Measurements from ENCODE around the gene MAPK8. TPM values are rescaled to one million over a fixed set of nuclear protein-coding genes. Genes with fewer than 3 reads are reported as not detected.

Gene MAPK8
- total and polyA plus RNA-seq, 8 donors = 1.2 to 85.0 (median 22.3) TPM

DNA sequence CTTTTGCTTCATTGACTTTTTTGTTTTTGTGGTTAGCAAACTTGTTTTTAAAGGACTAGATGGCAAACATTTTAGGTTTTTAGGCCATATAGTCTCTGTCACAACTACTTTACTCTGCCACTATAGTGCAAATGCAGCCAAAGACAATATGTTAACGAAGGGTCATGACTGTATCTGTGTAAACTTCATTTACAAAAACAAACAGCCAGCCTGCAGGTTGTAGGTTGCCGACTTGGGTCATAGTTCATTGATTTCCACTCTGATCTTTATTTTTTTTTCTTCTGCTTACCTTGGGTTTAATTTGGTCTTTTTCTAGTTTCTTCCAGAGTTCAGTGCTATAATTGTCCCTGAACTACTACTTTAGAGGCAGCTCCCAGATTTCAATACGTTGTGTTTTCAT lies 178.4 kb downstream of the MAPK8 start:
- intact Hi-C loops (cut with DNase I; ENCODE audit: low total_unique reads) = no loop called here
- TF ChIP-seq EP300 (IDR thresholded peaks at IDR 0.05) (no peak), POLR2A (IDR thresholded peaks at IDR 0.05) (no peak)
- TF ChIP-seq, protein P1, sequence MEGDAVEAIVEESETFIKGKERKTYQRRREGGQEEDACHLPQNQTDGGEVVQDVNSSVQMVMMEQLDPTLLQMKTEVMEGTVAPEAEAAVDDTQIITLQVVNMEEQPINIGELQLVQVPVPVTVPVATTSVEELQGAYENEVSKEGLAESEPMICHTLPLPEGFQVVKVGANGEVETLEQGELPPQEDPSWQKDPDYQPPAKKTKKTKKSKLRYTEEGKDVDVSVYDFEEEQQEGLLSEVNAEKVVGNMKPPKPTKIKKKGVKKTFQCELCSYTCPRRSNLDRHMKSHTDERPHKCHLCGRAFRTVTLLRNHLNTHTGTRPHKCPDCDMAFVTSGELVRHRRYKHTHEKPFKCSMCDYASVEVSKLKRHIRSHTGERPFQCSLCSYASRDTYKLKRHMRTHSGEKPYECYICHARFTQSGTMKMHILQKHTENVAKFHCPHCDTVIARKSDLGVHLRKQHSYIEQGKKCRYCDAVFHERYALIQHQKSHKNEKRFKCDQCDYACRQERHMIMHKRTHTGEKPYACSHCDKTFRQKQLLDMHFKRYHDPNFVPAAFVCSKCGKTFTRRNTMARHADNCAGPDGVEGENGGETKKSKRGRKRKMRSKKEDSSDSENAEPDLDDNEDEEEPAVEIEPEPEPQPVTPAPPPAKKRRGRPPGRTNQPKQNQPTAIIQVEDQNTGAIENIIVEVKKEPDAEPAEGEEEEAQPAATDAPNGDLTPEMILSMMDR (IDR thresholded peaks at IDR 0.05) = no peak

DNA sequence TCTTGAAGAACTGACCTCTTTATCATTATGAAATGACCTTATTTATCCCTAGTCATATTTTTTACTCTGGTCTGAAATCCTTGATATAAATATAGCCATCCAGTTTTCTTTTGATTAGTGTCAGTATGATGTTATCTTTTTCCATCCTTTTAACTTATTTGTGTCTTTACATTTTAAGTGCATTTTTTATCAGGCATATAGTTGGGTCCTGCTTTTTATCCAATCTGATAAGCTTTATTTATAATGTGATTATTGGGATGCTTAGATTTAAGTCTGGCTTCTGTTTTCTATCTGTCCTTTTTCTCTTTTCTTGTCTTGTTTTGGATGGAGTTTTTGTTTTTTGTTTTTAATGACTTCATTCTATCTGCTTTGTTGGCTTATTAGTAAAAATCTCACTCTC lies 179.2 kb downstream of the MAPK8 start:
- no peak for DNase-seq
- Histone ChIP-seq H3K27me3 (peaks cover 0 to 3% (median 0%) of the 10 kb centered on the region in 3 donors), H3K36me3 (no peaks in the 10 kb centered on the region), H3K4me3 (no peak overlapping the region), H3K9me3 (no peaks in the 10 kb centered on the region), H3K27ac (no peak overlapping the region), H3K4me1 (no peaks in the 10 kb centered on the region)
- intact Hi-C loops (cut with DNase I; ENCODE audit: low total_unique reads) = no loop called here
- TF ChIP-seq POLR2A (IDR thresholded peaks at IDR 0.05) = no peak
- TF ChIP-seq, protein P1 (IDR thresholded peaks at IDR 0.05) = no peak
- TF ChIP-seq POLR2AphosphoS5 (IDR thresholded peaks at IDR 0.05) = no peak
- no peak for TF ChIP-seq EP300 (IDR thresholded peaks at IDR 0.05)

More for the DNA sequence above, 178.4 kb downstream of the MAPK8 start:
- WGBS, 5 donors = 41 to 70% (median 44%) methylated on average over 3 of the region's 3 CpGs
- Histone ChIP-seq H3K27ac (no peak overlapping the region), H3K27me3 (peaks cover 0 to 4% (median 0%) of the 10 kb centered on the region in 3 donors), H3K36me3 (no peaks in the 10 kb centered on the region), H3K4me1 (no peaks in the 10 kb centered on the region), H3K9me3 (no peaks in the 10 kb centered on the region), H3K4me3 (no peak overlapping the region)
- DNase-seq = no peak

DNA sequence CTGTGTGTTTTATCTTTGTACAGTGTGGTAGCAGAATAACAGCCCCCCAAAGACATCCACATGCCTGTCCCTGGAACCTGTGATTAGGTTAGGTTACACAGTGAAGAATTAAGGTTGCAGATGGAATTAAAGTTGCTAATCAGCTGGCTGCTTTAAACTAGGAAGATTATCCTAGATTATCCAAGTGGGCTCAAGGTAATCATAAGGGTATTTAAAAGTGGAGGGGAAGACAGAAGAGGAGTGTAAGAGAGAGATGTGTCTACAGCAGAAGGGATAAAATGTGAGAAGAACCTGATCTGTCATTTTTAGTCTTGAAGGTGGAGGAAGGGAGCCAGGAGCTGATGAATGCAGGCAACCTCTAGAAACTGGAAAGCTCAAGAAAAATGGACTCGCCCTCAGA lies 180.8 kb downstream of the MAPK8 start:
- H3K27me3 ChIP-seq = no peaks in the 10 kb centered on the region
- DNase-seq = no peak
- H3K4me3 ChIP-seq = no peak overlapping the region
- intact Hi-C loops (cut with DNase I; ENCODE audit: low total_unique reads) = no loop called here
- H3K4me1 ChIP-seq = no peaks in the 10 kb centered on the region
- no peaks in the 10 kb centered on the region for H3K36me3 ChIP-seq
- TF ChIP-seq EP300 (IDR thresholded peaks at IDR 0.05) = no peak
- TF ChIP-seq, protein P1 (IDR thresholded peaks at IDR 0.05) = no peak
- TF ChIP-seq POLR2A (IDR thresholded peaks at IDR 0.05) = no peak
- no peak for TF ChIP-seq POLR2AphosphoS5 (IDR thresholded peaks at IDR 0.05)
- no peaks in the 10 kb centered on the region for H3K9me3 ChIP-seq
- 59 to 100% (median 73%) methylated on average over 1 of the region's 1 CpG for WGBS, 5 donors
- H3K27ac ChIP-seq = no peak overlapping the region

Other genes with a start within 250 kb of the MAPK8 start
- gene FRMPD2, start 32.0 kb upstream of the MAPK8 start, total RNA-seq = under 1 TPM in 2 of 5 donors, not detected in 3; under 0.01 TPM
- gene FRMPD2, start 32.0 kb upstream of the MAPK8 start, polyA plus RNA-seq = under 1 TPM in 2 of 3 donors, not detected in 1; 0.06 to 0.15 TPM